AG09319 (cell line): ENCODE measurements around the gene INSL3.

Experiments
- DNase-seq: peaks from one replicate; pipeline ENCODE4 v3.0.0-alpha.2; 2010; ENCODE audit warnings: low read depth; ENCODE audit errors: extremely low read depth
- CTCF ChIP-seq: IDR thresholded peaks from 2 replicates; pipeline ENCODE4 v1.5.1; 2011; ENCODE audit warnings: low read depth, mild to moderate bottlenecking, inconsistent platforms, low read length, moderate library complexity

The INSL3 gene

GRCh38 chr19:17835182-17836006, 14.1 kb upstream of the INSL3 start:
- TF ChIP-seq CTCF: no peak
- no peak for DNase-seq

- no peak for TF ChIP-seq CTCF
- no peak for DNase-seq
Observed at GRCh38 chr19:17834350-17835181, 13.2 kb upstream of the INSL3 start.

GRCh38 chr19:17832443-17833208, 11.3 kb upstream of the INSL3 start:
- no peak for DNase-seq
- TF ChIP-seq CTCF: no peak

- DNase-seq: no peak
- no peak for TF ChIP-seq CTCF
Observed at GRCh38 chr19:17831419-17831888, 10.1 kb upstream of the INSL3 start.

- DNase-seq: no peak
- TF ChIP-seq CTCF: no peak
Observed at GRCh38 chr19:17830567-17831418, 9.5 kb upstream of the INSL3 start.

GRCh38 chr19:17829855-17830566, 8.7 kb upstream of the INSL3 start:
- no peak; the same call in 1 of the 2 replicates for TF ChIP-seq CTCF
- no peak for DNase-seq
